Esophagus squamous epithelium (tissue), 5 donors: ENCODE measurements around the gene OR1K1. TPM values are rescaled to one million over a fixed set of nuclear protein-coding genes. Genes with fewer than 3 reads are reported as not detected.

ENCODE experiments used
- DNase-seq: peaks from one replicate; lab custom pipeline; 2025; lab: John Stamatoyannopoulos, UW
- H3K27ac ChIP-seq, 4 donors: fragments of 200-600 bp; sonication (generic); one replicate each; pipeline ENCODE4 v1.5.1; 2016 to 2019; ENCODE audit warnings: mild to moderate bottlenecking in 1 of 4
- H3K27me3 ChIP-seq, 4 donors: fragments of 200-600 bp; sonication (generic); 1 replicate in 3 of 4; 2 replicates in 1 of 4; pipeline versions ENCODE4 v1.5.1 to v1.6.0; 2017 to 2021; ENCODE audit warnings: antibody characterized with exemption in 1 of 4
- H3K36me3 ChIP-seq, 3 donors: fragments of 200-600 bp; sonication (generic); one replicate each; pipeline ENCODE4 v1.5.1; 2016 to 2019
- H3K4me1 ChIP-seq, 3 donors: fragments of 200-600 bp; sonication (generic); one replicate each; pipeline ENCODE4 v1.5.1; 2017 to 2019
- H3K4me3 ChIP-seq, 4 donors: fragments of 200-600 bp; sonication (generic); 1 replicate in 3 of 4; 2 replicates in 1 of 4; pipeline ENCODE4 v1.5.1; 2016 to 2019; ENCODE audit warnings: mild to moderate bottlenecking in 2 of 4, moderate library complexity in 1 of 4
- H3K9me3 ChIP-seq, 3 donors: fragments of 200-600 bp; sonication (generic); one replicate each; pipeline ENCODE4 v1.5.1; 2016 to 2019
- POLR2A ChIP-seq, 4 donors: fragments of 450-650 bp; IDR thresholded peaks; one replicate each; pipeline ENCODE4 v1.6.1; 2017; ENCODE audit warnings: antibody characterized with exemption in 4 of 4, mild to moderate bottlenecking in 4 of 4, moderate library complexity in 3 of 4
- whole genome bisulfite sequencing, 2 donors: methylation state at CpG; one replicate each; pipeline ENCODE4 v1.1.5; 2018; 5-methylcytosine and 5-hydroxymethylcytosine counted together
- intact Hi-C: fragments of 100-400 bp; cut with DNase I; formaldehyde crosslinking; loops from one replicate; pipeline ENCODE4 v1.15.0; 2022
- total RNA-seq, 4 donors: library from RNA; depleted of rRNA; stranded (reverse); fragments of >200 nt; gene quantifications; one replicate each; pipeline ENCODE4 v1.1.0, GENCODE V29; 2016
- TF ChIP-seq, protein P1 (sequence below), 6 experiments: fragments of 450-650 bp in 4 of 6; fragments of 200-600 bp in 2 of 6; sonication (generic) in 2 of 6; IDR thresholded peaks; one replicate each; pipeline ENCODE4 v1.5.1; 2016 to 2019; ENCODE audit warnings: antibody characterized with exemption in 6 of 6, mild to moderate bottlenecking in 4 of 6, moderate library complexity in 4 of 6
- donor health status: DM: yes; HTN: yes; CAD: no.

The OR1K1 gene
- total RNA-seq, 4 donors from 2014 or later: not detected

DNA sequence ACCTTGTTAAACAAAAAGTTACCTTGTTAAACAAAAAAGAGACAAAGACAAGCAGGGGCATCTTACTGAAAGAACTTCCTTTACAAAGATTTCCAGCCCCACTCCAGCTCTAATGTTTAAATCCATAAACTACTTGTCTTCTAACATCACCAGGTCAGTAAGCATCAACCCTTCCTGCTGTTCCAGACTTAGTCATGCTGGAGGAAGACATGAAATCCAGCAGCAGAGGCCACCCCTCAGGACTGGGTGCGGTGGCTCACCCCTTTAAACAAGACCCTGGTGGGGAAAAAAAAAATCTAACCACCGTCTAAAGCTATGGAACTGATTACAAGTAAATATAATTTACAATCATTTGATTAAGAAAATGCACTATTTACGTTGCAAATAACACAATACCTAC, 19.4 kb downstream of the OR1K1 start:
- WGBS, 2 donors: 45 to 68% methylated on average over 3 of the region's 3 CpGs
- H3K36me3 ChIP-seq: peaks cover 0 to 76% (median 9%) of the 10 kb centered on the region in 3 donors
- H3K4me3 ChIP-seq: no peak overlapping the region
- TF ChIP-seq POLR2A (IDR thresholded peaks at IDR 0.05): no peak
- TF ChIP-seq, protein P1, sequence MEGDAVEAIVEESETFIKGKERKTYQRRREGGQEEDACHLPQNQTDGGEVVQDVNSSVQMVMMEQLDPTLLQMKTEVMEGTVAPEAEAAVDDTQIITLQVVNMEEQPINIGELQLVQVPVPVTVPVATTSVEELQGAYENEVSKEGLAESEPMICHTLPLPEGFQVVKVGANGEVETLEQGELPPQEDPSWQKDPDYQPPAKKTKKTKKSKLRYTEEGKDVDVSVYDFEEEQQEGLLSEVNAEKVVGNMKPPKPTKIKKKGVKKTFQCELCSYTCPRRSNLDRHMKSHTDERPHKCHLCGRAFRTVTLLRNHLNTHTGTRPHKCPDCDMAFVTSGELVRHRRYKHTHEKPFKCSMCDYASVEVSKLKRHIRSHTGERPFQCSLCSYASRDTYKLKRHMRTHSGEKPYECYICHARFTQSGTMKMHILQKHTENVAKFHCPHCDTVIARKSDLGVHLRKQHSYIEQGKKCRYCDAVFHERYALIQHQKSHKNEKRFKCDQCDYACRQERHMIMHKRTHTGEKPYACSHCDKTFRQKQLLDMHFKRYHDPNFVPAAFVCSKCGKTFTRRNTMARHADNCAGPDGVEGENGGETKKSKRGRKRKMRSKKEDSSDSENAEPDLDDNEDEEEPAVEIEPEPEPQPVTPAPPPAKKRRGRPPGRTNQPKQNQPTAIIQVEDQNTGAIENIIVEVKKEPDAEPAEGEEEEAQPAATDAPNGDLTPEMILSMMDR (IDR thresholded peaks at IDR 0.05): no peak
- no peaks in the 10 kb centered on the region for H3K27me3 ChIP-seq
- intact Hi-C loops: no loop called here
- H3K4me1 ChIP-seq: peaks cover 4 to 54% (median 7%) of the 10 kb centered on the region in 3 donors
- peak overlapping the region in 3 of 4 donors; percentile 0 to 62 (median 47) for H3K27ac ChIP-seq
- DNase-seq: no peak
- no peaks in the 10 kb centered on the region for H3K9me3 ChIP-seq

GRCh38 chr9:122819791-122820489, 20.0 kb downstream of the OR1K1 start:
- Histone ChIP-seq H3K4me3 (no peak overlapping the region), H3K4me1 (peaks cover 4 to 58% (median 7%) of the 10 kb centered on the region in 3 donors), H3K27ac (peak overlapping the region in 3 of 4 donors; percentile 0 to 62 (median 47)), H3K9me3 (no peaks in the 10 kb centered on the region), H3K36me3 (peaks cover 0 to 80% (median 9%) of the 10 kb centered on the region in 3 donors), H3K27me3 (no peaks in the 10 kb centered on the region)
- intact Hi-C loops: no loop called here
- WGBS, 2 donors: 55 to 69% methylated on average over 9 of the region's 9 CpGs
- TF ChIP-seq POLR2A (IDR thresholded peaks at IDR 0.05): no peak
- TF ChIP-seq, protein P1 (IDR thresholded peaks at IDR 0.05): no peak
- DNase-seq: no peak

DNA sequence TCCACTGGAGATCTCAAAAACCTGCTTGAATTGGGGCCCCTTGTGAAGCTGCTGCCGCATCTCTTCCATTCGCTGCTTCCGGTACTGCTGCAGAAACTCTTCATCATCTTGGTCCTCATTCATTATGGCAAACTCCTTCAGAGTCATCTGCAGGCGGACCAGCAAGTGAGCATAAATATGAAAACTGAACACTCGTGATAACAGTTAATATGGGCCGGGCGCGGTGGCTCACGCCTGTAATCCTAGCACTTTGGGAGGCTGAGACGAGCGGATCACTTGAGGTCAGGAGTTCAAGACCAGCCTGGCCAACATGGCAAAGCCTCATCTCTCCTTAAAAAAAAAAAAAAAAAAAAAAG, 20.5 kb downstream of the OR1K1 start:
- intact Hi-C loops: no loop called here
- Histone ChIP-seq H3K4me1 (peaks cover 4 to 56% (median 7%) of the 10 kb centered on the region in 3 donors), H3K4me3 (no peak overlapping the region), H3K27me3 (no peaks in the 10 kb centered on the region), H3K36me3 (peaks cover 0 to 85% (median 9%) of the 10 kb centered on the region in 3 donors), H3K27ac (peak overlapping the region in 3 of 4 donors; percentile 0 to 62 (median 36)), H3K9me3 (no peaks in the 10 kb centered on the region)
- WGBS, 2 donors: 93 to 96% methylated on average over 4 to 11 of the region's 11 CpGs
- DNase-seq: no peak
- TF ChIP-seq, protein P1 (IDR thresholded peaks at IDR 0.05): no peak
- no peak for TF ChIP-seq POLR2A (IDR thresholded peaks at IDR 0.05)

- H3K27ac ChIP-seq: peak overlapping the region in 3 of 4 donors; percentile 32 to 56 (median 54)
- intact Hi-C loops: no loop called here
- no peaks in the 10 kb centered on the region for H3K27me3 ChIP-seq
- peaks cover 0 to 90% (median 9%) of the 10 kb centered on the region in 3 donors for H3K36me3 ChIP-seq
- H3K4me1 ChIP-seq: peaks cover 4 to 56% (median 9%) of the 10 kb centered on the region in 3 donors
- WGBS, 2 donors: 57 to 62% methylated on average over 7 of the region's 7 CpGs
- TF ChIP-seq, protein P1 (IDR thresholded peaks at IDR 0.05): no peak
- TF ChIP-seq POLR2A (IDR thresholded peaks at IDR 0.05): no peak
- no peaks in the 10 kb centered on the region for H3K9me3 ChIP-seq
- DNase-seq: no peak
- H3K4me3 ChIP-seq: no peak overlapping the region
These were observed 21.5 kb downstream of the OR1K1 start for GRCh38 chr9:122821278-122821943.

DNA sequence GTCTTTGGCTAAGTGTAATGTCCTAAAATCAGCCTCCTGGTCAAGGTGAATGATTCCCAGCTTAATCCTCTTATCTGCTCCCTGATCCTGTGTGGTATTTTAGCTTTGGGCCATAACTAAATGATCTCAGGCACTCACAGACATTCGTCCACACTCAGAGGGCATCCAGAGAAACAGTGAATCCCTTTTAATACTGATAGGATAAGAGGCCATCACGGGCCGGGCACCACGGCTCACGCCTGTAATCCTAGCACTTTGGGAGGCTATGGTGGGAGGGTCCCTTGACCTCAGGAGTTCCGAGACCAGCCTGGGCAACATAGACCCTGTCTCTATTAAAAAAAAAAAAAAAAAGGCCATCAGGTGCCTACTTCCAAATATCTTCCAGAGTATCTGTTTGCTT, 22.1 kb downstream of the OR1K1 start:
- H3K4me3 ChIP-seq: no peak overlapping the region
- peaks cover 0 to 84% (median 9%) of the 10 kb centered on the region in 3 donors for H3K36me3 ChIP-seq
- 83 to 90% methylated on average over 6 of the region's 6 CpGs for WGBS, 2 donors
- peaks cover 10 to 60% (median 15%) of the 10 kb centered on the region in 3 donors for H3K4me1 ChIP-seq
- H3K27me3 ChIP-seq: no peaks in the 10 kb centered on the region
- H3K9me3 ChIP-seq: no peaks in the 10 kb centered on the region
- intact Hi-C loops: no loop called here
- no peak for TF ChIP-seq POLR2A (IDR thresholded peaks at IDR 0.05)
- TF ChIP-seq, protein P1 (IDR thresholded peaks at IDR 0.05): no peak
- H3K27ac ChIP-seq: peak overlapping the region in 3 of 4 donors; percentile 32 to 56 (median 54)
- no peak for DNase-seq
